Lung (tissue), 12 donors: ENCODE data around the gene MTA3. TPM values are rescaled to one million over a fixed set of nuclear protein-coding genes. Genes with fewer than 3 reads are reported as not detected.

Source experiments
- ATAC-seq: fragments of 200-7000 bp; cut with Tn5 transposase; one replicate; pipeline ENCODE4 v1.9.1; 2020; ENCODE audit warnings: moderate number of reproducible peaks; ENCODE audit not compliant: insufficient read depth, low FRiP score
- DNase-seq, 3 donors: peaks; one replicate each; pipeline ENCODE4 v3.0.0-alpha.2; 2013 to 2017
- H3K27ac ChIP-seq, 2 donors: one replicate each; pipeline ENCODE4 v1.5.1; 2013; ENCODE audit warnings: mild to moderate bottlenecking in 2 of 2, moderate library complexity in 2 of 2, control low read depth in 1 of 2, inconsistent platforms in 1 of 2, low read depth in 1 of 2, low read length in 1 of 2
- H3K27me3 ChIP-seq, 3 donors: one replicate each; pipeline ENCODE4 v1.5.1; 2013; ENCODE audit warnings: low read length in 2 of 3; ENCODE audit not compliant: control insufficient read depth in 3 of 3, insufficient read depth in 3 of 3
- H3K36me3 ChIP-seq, 4 donors: one replicate each; pipeline ENCODE4 v1.5.1; 2013; ENCODE audit warnings: low read length in 4 of 4, mild to moderate bottlenecking in 1 of 4, moderate library complexity in 1 of 4; ENCODE audit not compliant: control insufficient read depth in 4 of 4, insufficient read depth in 4 of 4
- H3K4me1 ChIP-seq, 5 donors: one replicate each; pipeline ENCODE4 v1.5.1; 2013; ENCODE audit warnings: low read length in 5 of 5, mild to moderate bottlenecking in 2 of 5, moderate library complexity in 1 of 5; ENCODE audit not compliant: control insufficient read depth in 5 of 5, insufficient read depth in 5 of 5
- H3K4me3 ChIP-seq: one replicate; pipeline ENCODE4 v1.5.1; 2013; ENCODE audit warnings: mild to moderate bottlenecking, control low read depth, moderate library complexity
- H3K9ac ChIP-seq, 2 donors: one replicate each; pipeline ENCODE4 v1.5.1; 2013; ENCODE audit warnings: low read length in 2 of 2, control low read depth in 1 of 2; ENCODE audit not compliant: insufficient read depth in 1 of 2
- H3K9me3 ChIP-seq, 4 donors: one replicate each; pipeline ENCODE4 v1.5.1; 2013; ENCODE audit warnings: low read length in 3 of 4, mild to moderate bottlenecking in 1 of 4, moderate library complexity in 1 of 4; ENCODE audit not compliant: control insufficient read depth in 4 of 4, insufficient read depth in 3 of 4
- CTCF ChIP-seq: IDR thresholded peaks from 2 replicates; pipeline ENCODE4 v1.5.1; 2012; ENCODE audit warnings: mild to moderate bottlenecking; ENCODE audit errors: control extremely low read depth, extremely low read depth
- WGBS, 2 donors: extraction: QIAGEN DNeasy Blood & Tissue Kit; methylation state at CpG; one replicate each; pipeline ENCODE4 v1.1.7; 2013; 5-methylcytosine and 5-hydroxymethylcytosine counted together
- polyA plus RNA-seq, 2 donors: library from polyadenylated mRNA; stranded (reverse); fragments of 200-250 nt; gene quantifications; one replicate each; pipeline ENCODE4 v1.2.1, GENCODE V29; 2013
- total RNA-seq, 2 donors: library from RNA; depleted of rRNA in 1 of 2; stranded (reverse); fragments of >200 nt in 1 of 2; gene quantifications; one replicate each; pipeline ENCODE4 v1.2.1, GENCODE V29; 2014 to 2021
- donor health status: control.
- donor health status: control.
- donor health status: Bipolar disorder and iron deficiency.
- donor health status: healthy.
- donor health status: DM: yes; HTN: yes; CAD: no.

Gene MTA3
- total and polyA plus RNA-seq, 4 donors = 9.2 to 65.8 (median 24.4) TPM

GRCh38 chr2:42764901-42765300 lies 196.5 kb downstream of the MTA3 start:
- no peak for ATAC-seq
- Histone ChIP-seq H3K9ac (no peak overlapping the region), H3K4me3 (no peak overlapping the region), H3K36me3 (peaks cover 0 to 5% (median under 1%) of the 10 kb centered on the region in 4 donors), H3K9me3 (no peaks in the 10 kb centered on the region), H3K27me3 (no peaks in the 10 kb centered on the region), H3K4me1 (peaks cover 0 to 3% (median 0%) of the 10 kb centered on the region in 5 donors), H3K27ac (no peak overlapping the region)
- no peak for TF ChIP-seq CTCF
- WGBS, 2 donors = 93 to 94% methylated on average over 2 of the region's 2 CpGs
- no peak for DNase-seq

GRCh38 chr2:42765686-42766085 lies 197.3 kb downstream of the MTA3 start:
- no peak for DNase-seq
- no peaks in the 10 kb centered on the region for H3K27me3 ChIP-seq
- H3K36me3 ChIP-seq = no peaks in the 10 kb centered on the region
- H3K4me3 ChIP-seq = no peak overlapping the region
- no peak overlapping the region for H3K27ac ChIP-seq
- no peaks in the 10 kb centered on the region for H3K9me3 ChIP-seq
- TF ChIP-seq CTCF = no peak
- WGBS, 2 donors = 95 to 96% methylated on average over 9 of the region's 9 CpGs
- peaks cover 0 to 3% (median 0%) of the 10 kb centered on the region in 5 donors for H3K4me1 ChIP-seq
- no peak overlapping the region for H3K9ac ChIP-seq
- no peak for ATAC-seq

GRCh38 chr2:42767080-42767898 lies 198.9 kb downstream of the MTA3 start:
- Histone ChIP-seq H3K4me1 (peaks cover 0 to 3% (median 0%) of the 10 kb centered on the region in 5 donors), H3K27me3 (no peaks in the 10 kb centered on the region), H3K36me3 (no peaks in the 10 kb centered on the region), H3K9ac (no peak overlapping the region), H3K4me3 (no peak overlapping the region), H3K9me3 (no peaks in the 10 kb centered on the region), H3K27ac (no peak overlapping the region)
- 90 to 93% methylated on average over 16 of the region's 16 CpGs for WGBS, 2 donors
- DNase-seq (no peak), ATAC-seq (no peak)
- TF ChIP-seq CTCF = no peak
